Right lobe of liver (tissue), 4 donors: ENCODE data around the gene ALK.

Experiments used
- CTCF ChIP-seq, 4 donors: fragments of 200-600 bp in 3 of 4; fragments of 450-650 bp in 1 of 4; IDR thresholded peaks; one replicate each; pipeline versions ENCODE4 v1.5.1 to v1.8.0; 2016 to 2022; ENCODE audit warnings: antibody characterized with exemption in 4 of 4, mild to moderate bottlenecking in 2 of 4
- POLR2A ChIP-seq: fragments of 450-650 bp; IDR thresholded peaks from one replicate; pipeline ENCODE4 v1.6.1; 2017; ENCODE audit warnings: antibody characterized with exemption, mild to moderate bottlenecking
- donor health status: DM: no; HTN: no; CAD: no.
- donor health status: DM: no; HTN: no; CAD: no.
- donor health status: DM: no; HTN: yes; CAD: no.

DNA sequence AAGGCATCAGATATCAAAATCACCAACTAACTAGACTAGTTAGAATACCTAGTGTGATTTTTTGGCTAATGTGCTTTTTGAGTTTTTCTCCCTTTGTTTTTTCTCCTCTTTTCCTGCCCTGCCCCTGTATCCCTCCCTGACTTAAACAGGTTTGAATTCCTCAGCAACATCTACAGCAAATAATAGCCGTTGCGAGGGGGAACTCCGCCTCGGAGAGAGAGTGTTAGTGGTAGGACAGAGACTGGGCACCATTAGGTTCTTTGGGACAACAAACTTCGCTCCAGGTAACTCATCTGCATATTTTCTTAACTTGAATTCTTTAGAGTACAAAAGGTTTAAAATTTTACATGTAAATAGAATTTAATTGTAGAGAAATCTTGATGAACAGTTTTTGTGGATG lies 761.2 kb downstream of the ALK start:
- TF ChIP-seq POLR2A (no peak), CTCF (IDR thresholded peaks at IDR 0.05) (no peak)
